A549 treated with Hydrocortisone at 1 μM for 4 hours (cell line): Measurements from ENCODE around the gene JPT1. TPM values are rescaled to one million over a fixed set of nuclear protein-coding genes. Genes with fewer than 3 reads are reported as not detected.

ENCODE experiments used
- total RNA-seq: library from RNA; stranded (reverse); fragments of 200-300 nt; extraction: Qiagen RNA extraction; gene quantifications from 5 replicates; pipeline ENCODE4 v1.2.3, GENCODE V29; 2022

Gene JPT1, protein sequence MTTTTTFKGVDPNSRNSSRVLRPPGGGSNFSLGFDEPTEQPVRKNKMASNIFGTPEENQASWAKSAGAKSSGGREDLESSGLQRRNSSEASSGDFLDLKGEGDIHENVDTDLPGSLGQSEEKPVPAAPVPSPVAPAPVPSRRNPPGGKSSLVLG
- 670 to 830 TPM (median 736 TPM) in 5 replicates for total RNA-seq

GRCh38 chr17:75154195-75155106, at the start of gene JPT1:
Gene JPT1, minus strand, starts transcription at chr17:75154512. Its CDS starts 115 bp downstream, at chr17:75154397.

DNA sequence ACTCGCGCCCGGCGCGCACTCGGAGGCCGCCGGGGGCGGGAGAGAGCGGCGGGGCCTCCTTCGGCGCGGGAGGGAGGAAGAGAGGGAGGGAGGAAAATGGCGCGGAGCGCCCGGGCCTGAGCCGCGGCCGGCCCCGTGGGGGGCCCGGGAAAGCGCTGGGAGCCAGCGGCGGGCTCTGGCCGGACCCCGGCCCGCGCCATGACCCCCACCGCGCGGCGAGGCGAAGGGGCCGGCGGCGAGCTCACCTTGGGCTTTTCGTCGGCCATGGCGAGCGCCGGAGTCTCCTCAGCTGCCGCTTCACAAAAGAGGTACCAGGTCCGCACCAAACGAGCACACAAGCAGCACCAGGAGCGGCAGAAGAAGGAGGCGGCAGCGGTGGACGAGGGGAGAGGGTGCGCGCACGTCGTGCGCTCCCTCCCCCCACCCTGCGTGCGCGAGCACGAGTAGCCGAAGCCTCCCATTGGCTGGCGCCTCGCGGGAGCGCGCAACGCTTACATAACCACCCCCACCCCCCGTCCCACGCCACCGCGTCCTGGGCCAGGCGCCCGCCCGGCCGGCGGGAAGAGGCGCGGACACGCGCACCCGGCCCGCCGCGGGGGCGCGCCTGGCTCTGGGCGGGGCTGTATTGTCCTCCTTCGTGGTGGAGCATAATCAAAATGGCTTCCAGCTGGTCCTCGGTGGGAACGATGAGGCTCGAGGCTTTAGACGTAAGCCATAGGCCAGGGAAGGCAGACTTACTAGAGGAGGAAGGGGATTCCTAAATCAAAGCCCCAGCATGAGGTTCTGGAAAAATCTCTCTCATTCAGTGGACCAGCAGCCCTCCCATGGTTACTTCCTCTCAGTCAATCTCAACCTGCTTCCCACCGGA, 28.5 kb upstream of the JPT1 start, which contains the start of gene SUMO2:
SUMO2 (minus strand) TSS at position 391 of the 868 bp plus-strand sequence; CDS start at position 266, 125 bp downstream.

GRCh38 chr17:75131278-75132017, 22.9 kb downstream of the JPT1 start, which contains the start of gene NT5C:
Gene NT5C, minus strand, starts transcription at chr17:75131742. Its CDS starts 35 bp downstream, at chr17:75131707.

GRCh38 chr17:75109407-75110233, 44.7 kb downstream of the JPT1 start, which contains the start of gene ARMC7:
Gene ARMC7, plus strand, starts transcription at chr17:75109969. Its CDS starts 320 bp downstream, at chr17:75110289.

GRCh38 chr17:75087558-75088453, 66.5 kb downstream of the JPT1 start, which contains the start of gene SLC16A5:
Gene SLC16A5, plus strand, starts transcription at chr17:75087954. Its CDS starts 5,683 bp downstream, at chr17:75093637.

Other genes with a start within 250 kb of the JPT1 start
- 0.02 to 0.14 TPM (median 0.09 TPM) in 5 replicates for gene USH1G, start 231.3 kb downstream of the JPT1 start, total RNA-seq
- 0.06 to 0.12 TPM (median 0.08 TPM) in 5 replicates for gene OTOP2, start 230.2 kb downstream of the JPT1 start, total RNA-seq
- gene OTOP3, start 218.6 kb downstream of the JPT1 start, total RNA-seq: not detected in 5 replicates
- gene HID1, start 181.8 kb downstream of the JPT1 start, total RNA-seq: 15.3 to 18.3 TPM (median 16.9 TPM) in 5 replicates
- gene CDR2L, start 166.9 kb downstream of the JPT1 start, total RNA-seq: 65.6 to 80.7 TPM (median 75.4 TPM) in 5 replicates
- 71.2 to 79.0 TPM (median 76.6 TPM) in 5 replicates for gene MRPL58, start 141.8 kb downstream of the JPT1 start, total RNA-seq
- 481 to 533 TPM (median 504 TPM) in 5 replicates for gene ATP5PD, start 107.5 kb downstream of the JPT1 start, total RNA-seq
- 30.1 to 35.5 TPM (median 30.5 TPM) in 5 replicates for gene KCTD2, start 107.3 kb downstream of the JPT1 start, total RNA-seq
- 25.8 to 33.0 TPM (median 29.0 TPM) in 5 replicates for gene SLC16A5, start 66.6 kb downstream of the JPT1 start, total RNA-seq
- 16.6 to 20.8 TPM (median 17.5 TPM) in 5 replicates for gene ARMC7, start 44.5 kb downstream of the JPT1 start, total RNA-seq
- gene NT5C, start 22.8 kb downstream of the JPT1 start, total RNA-seq: 81.2 to 127 TPM (median 122 TPM) in 5 replicates
- 258 to 388 TPM (median 378 TPM) in 5 replicates for gene SUMO2, start 28.4 kb upstream of the JPT1 start, total RNA-seq
- gene NUP85, start 51.2 kb upstream of the JPT1 start, total RNA-seq: 96.4 to 110 TPM (median 98.5 TPM) in 5 replicates
- gene GGA3, start 107.1 kb upstream of the JPT1 start, total RNA-seq: 26.2 to 28.9 TPM (median 28.0 TPM) in 5 replicates
- gene MRPS7, start 107.4 kb upstream of the JPT1 start, total RNA-seq: 143 to 179 TPM (median 172 TPM) in 5 replicates
- 33.7 to 38.5 TPM (median 37.6 TPM) in 5 replicates for gene MIF4GD, start 116.7 kb upstream of the JPT1 start, total RNA-seq
- 17.3 to 18.6 TPM (median 17.9 TPM) in 5 replicates for gene SLC25A19, start 134.9 kb upstream of the JPT1 start, total RNA-seq